BJ (cell line): ENCODE data around the gene OSBPL1A. TPM values are rescaled to one million over a fixed set of nuclear protein-coding genes. Genes with fewer than 3 reads are reported as not detected.

ENCODE experiments used
- CTCF ChIA-PET: fragments of 350-600 bp; formaldehyde crosslinking; extraction: SDS; loops from one replicate; lab custom pipeline; 2021; ENCODE audit warnings: antibody characterized with exemption, inconsistent platforms; lab: Yijun Ruan, JAX
- POLR2A ChIA-PET: fragments of 300-600 bp; sonication (Branson Sonifier 250); formaldehyde crosslinking; extraction: SDS; loops from one replicate; lab custom pipeline; 2021; ENCODE audit warnings: antibody characterized with exemption; lab: Charles Lee
- DNase-seq: peaks from one replicate; pipeline ENCODE4 v3.0.0-alpha.2; 2011; ENCODE audit warnings: low read depth
- H3K27me3 ChIP-seq: 2 replicates; pipeline ENCODE4 v1.6.0; 2011; ENCODE audit warnings: low read length; ENCODE audit not compliant: control insufficient read depth, insufficient read depth
- H3K36me3 ChIP-seq: 2 replicates; pipeline ENCODE4 v1.5.1; 2011; ENCODE audit warnings: low read length; ENCODE audit not compliant: control insufficient read depth, insufficient read depth
- H3K4me3 ChIP-seq: 2 replicates; pipeline ENCODE4 v1.5.1; 2011; ENCODE audit warnings: low read depth, mild to moderate bottlenecking, control low read depth, low read length
- CTCF ChIP-seq: IDR thresholded peaks from 2 replicates; pipeline ENCODE4 v1.5.1; 2011; ENCODE audit warnings: low read depth, mild to moderate bottlenecking, control low read depth, inconsistent platforms, low read length, moderate library complexity; ENCODE audit not compliant: insufficient read depth
- polyA plus RNA-seq: library from polyadenylated mRNA; depleted of rRNA; stranded (reverse); fragments of >200 nt; gene quantifications from 2 replicates; pipeline ENCODE4 v1.2.3, GENCODE V29; 2011

OSBPL1A gene
- polyA plus RNA-seq, 1 experiment, result 20.1 TPM

- POLR2A ChIA-PET, result no interaction called here
- CTCF ChIA-PET, result interaction anchor here (1.0 kb wide), 1 partner anchor 10 kb away, joined by 3 read pairs; no protein-coding TSS in a partner anchor
- Histone ChIP-seq H3K4me3 (no peak overlapping the region), H3K36me3 (no peaks in the 10 kb centered on the region), H3K27me3 (no peaks in the 10 kb centered on the region)
- DNase-seq, result no peak
- TF ChIP-seq CTCF, result no peak
These were observed 169.0 kb downstream of the OSBPL1A start for GRCh38 chr18:24228667-24229041.

GRCh38 chr18:24227977-24228666 is 169.5 kb downstream of the OSBPL1A start:
- no peak for TF ChIP-seq CTCF
- Histone ChIP-seq H3K27me3 (no peaks in the 10 kb centered on the region), H3K36me3 (no peaks in the 10 kb centered on the region), H3K4me3 (no peak overlapping the region)
- no peak for DNase-seq
- ChIA-PET CTCF (no interaction called here), POLR2A (no interaction called here)

GRCh38 chr18:24220318-24220688 is 177.3 kb downstream of the OSBPL1A start:
- Histone ChIP-seq H3K4me3 (no peak overlapping the region), H3K27me3 (no peaks in the 10 kb centered on the region), H3K36me3 (no peaks in the 10 kb centered on the region)
- CTCF ChIA-PET, result no interaction called here
- POLR2A ChIA-PET, result no interaction called here
- DNase-seq, result no peak
- no peak for TF ChIP-seq CTCF

GRCh38 chr18:24219561-24220317 is 177.9 kb downstream of the OSBPL1A start:
- H3K36me3 ChIP-seq, result no peaks in the 10 kb centered on the region
- H3K4me3 ChIP-seq, result no peak overlapping the region
- ChIA-PET CTCF (no interaction called here), POLR2A (no interaction called here)
- no peak for DNase-seq
- H3K27me3 ChIP-seq, result no peaks in the 10 kb centered on the region
- TF ChIP-seq CTCF, result no peak

- H3K27me3 ChIP-seq, result no peaks in the 10 kb centered on the region
- no peaks in the 10 kb centered on the region for H3K36me3 ChIP-seq
- H3K4me3 ChIP-seq, result no peak overlapping the region
- no peak for DNase-seq
- TF ChIP-seq CTCF, result no peak
- CTCF ChIA-PET, result no interaction called here
- POLR2A ChIA-PET, result no interaction called here
These were observed 182.7 kb downstream of the OSBPL1A start for GRCh38 chr18:24214913-24215312.
